K562 (cell line): Measurements from ENCODE around the gene TSC22D2. TPM values are rescaled to one million over a fixed set of nuclear protein-coding genes. Genes with fewer than 3 reads are reported as not detected.

ENCODE experiments used
- CREBBP ChIP-seq: IDR thresholded peaks from one replicate; pipeline ENCODE4 v1.6.1; 2012; ENCODE audit warnings: low read depth, mild to moderate bottlenecking, control low read depth, inconsistent platforms, low read length
- FOXK1 ChIP-seq: sonication (generic); formaldehyde crosslinking; IDR thresholded peaks from 2 replicates; pipeline ENCODE4 v1.8.0; 2022; ENCODE audit warnings: missing genetic modification reagents, mild to moderate bottlenecking, borderline replicate concordance
- HDAC1 ChIP-seq, 2 experiments: fragments of 450-650 bp; IDR thresholded peaks; 2 replicates each; pipeline ENCODE4 v1.6.1; 2016 to 2017; ENCODE audit warnings: inconsistent platforms in 1 of 2, mild to moderate bottlenecking in 1 of 2, moderate library complexity in 1 of 2
- MAX ChIP-seq: sonication (generic); formaldehyde crosslinking; IDR thresholded peaks from 2 replicates; pipeline ENCODE4 v1.9.0; 2022; ENCODE audit warnings: mild to moderate bottlenecking, missing genetic modification reagents
- MLLT1 ChIP-seq, 2 experiments: fragments of 450-650 bp; IDR thresholded peaks; 2 replicates each; pipeline ENCODE4 v1.6.1; 2016
- MTA2 ChIP-seq: fragments of 450-650 bp; IDR thresholded peaks from 2 replicates; pipeline ENCODE4 v1.6.1; 2016; ENCODE audit warnings: low read depth
- NFE2 ChIP-seq: IDR thresholded peaks from 2 replicates; pipeline ENCODE4 v1.6.1; 2014; ENCODE audit warnings: antibody characterized with exemption, low read depth
- POU5F1 ChIP-seq: fragments of 150-350 bp; IDR thresholded peaks from 2 replicates; pipeline ENCODE4 v1.6.1; 2014; ENCODE audit warnings: borderline replicate concordance, low read length, low read depth, mild to moderate bottlenecking; ENCODE audit not compliant: partially characterized antibody
- RAD51 ChIP-seq: fragments of 450-650 bp; IDR thresholded peaks from 2 replicates; pipeline ENCODE4 v1.7.1; 2016; ENCODE audit warnings: low read depth, mild to moderate bottlenecking, borderline replicate concordance
- TAF7 ChIP-seq: fragments of 450-650 bp; IDR thresholded peaks from 2 replicates; pipeline ENCODE4 v1.6.1; 2016; ENCODE audit warnings: missing genetic modification characterization, missing compliant biosample characterization
- TRIM25 ChIP-seq: fragments of 450-650 bp; IDR thresholded peaks from 2 replicates; pipeline ENCODE4 v1.7.0; 2016; ENCODE audit warnings: borderline replicate concordance
- ZBTB2 ChIP-seq: fragments of 450-650 bp; IDR thresholded peaks from 2 replicates; pipeline ENCODE4 v1.6.1; 2016; ENCODE audit warnings: antibody characterized with exemption
- ZNF76 ChIP-seq: fragments of 250-450 bp; sonication (Bioruptor Pico); IDR thresholded peaks from 2 replicates; pipeline ENCODE4 v1.4.0; 2020; ENCODE audit warnings: mild to moderate bottlenecking, moderate library complexity, borderline replicate concordance
- ZZZ3 ChIP-seq: fragments of 450-650 bp; IDR thresholded peaks from 2 replicates; pipeline ENCODE4 v1.6.1; 2016; ENCODE audit warnings: antibody characterized with exemption, mild to moderate bottlenecking, moderate library complexity
- polyA plus RNA-seq, 8 experiments: library from polyadenylated mRNA; depleted of rRNA in 4 of 8; stranded (reverse) in 5 of 8; unstranded in 3 of 8; fragments of >200 nt; fragmentation: Nextera tagmentation in 2 of 8; fragmentation: Illumina TruSeq in 1 of 8; extraction: Ambion mirVana in 2 of 8; extraction: Trizol in 1 of 8; gene quantifications; 2 replicates each; pipeline versions ENCODE4 v1.2.1 to v1.2.3, GENCODE V29; 2011 to 2014; ENCODE audit warnings: inconsistent platforms in 1 of 8, missing spikeins in 1 of 8
- total RNA-seq, 7 experiments: library from RNA; depleted of rRNA in 6 of 7; stranded (reverse); fragments of >200 nt in 6 of 7; fragmentation: Illumina TruSeq in 2 of 7; extraction: Trizol in 2 of 7; gene quantifications; 2 replicates each; pipeline versions ENCODE4 v1.2.1 to v1.2.3, GENCODE V29; 2011 to 2021; ENCODE audit warnings: low replicate concordance in 1 of 7

The TSC22D2 gene
- total and polyA plus RNA-seq, 9 of the 15 experiments (the other 6 are each of a cell fraction or from before 2014, with no cell fraction given) = 5.5 to 44.0 (median 19.3) TPM

- TF ChIP-seq CREBBP (no peak), FOXK1 (CRISPR knock-in tag) (no peak), MAX (CRISPR knock-in tag) (no peak), POU5F1 (no peak), MTA2 (no peak), HDAC1 (IDR thresholded peaks at IDR 0.05) (peak in 1 of 2 experiments; percentile 28; a peak in 2 of 4 replicates), ZZZ3 (no peak), TAF7 (tag) (0 out of 2 replicates have a peak, but pooled peaks have one; percentile 40), NFE2 (no peak), ZBTB2 (0 out of 2 replicates have a peak, but pooled peaks have one; percentile 50), TRIM25 (0 out of 2 replicates have a peak, but pooled peaks have one; percentile 76), RAD51 (peak; percentile 60; the same call in 1 of the 2 replicates), ZNF76 (no peak), MLLT1 (IDR thresholded peaks at IDR 0.05) (peak; percentile 73 to 76; a peak in 3 of 4 replicates)
These were observed 284 bp upstream of the TSC22D2 start (continued) for GRCh38 chr3:150407808-150408220.
